GM19397 (cell line): ENCODE results near the gene L3MBTL2.

Source experiments
- ATAC-seq: cut with Tn5 transposase; IDR thresholded peaks from one replicate; pipeline ENCODE4 v1.9.1; 2021; ENCODE audit warnings: mild to moderate bottlenecking, moderate library complexity; ENCODE audit not compliant: unreplicated experiment

The L3MBTL2 gene

DNA sequence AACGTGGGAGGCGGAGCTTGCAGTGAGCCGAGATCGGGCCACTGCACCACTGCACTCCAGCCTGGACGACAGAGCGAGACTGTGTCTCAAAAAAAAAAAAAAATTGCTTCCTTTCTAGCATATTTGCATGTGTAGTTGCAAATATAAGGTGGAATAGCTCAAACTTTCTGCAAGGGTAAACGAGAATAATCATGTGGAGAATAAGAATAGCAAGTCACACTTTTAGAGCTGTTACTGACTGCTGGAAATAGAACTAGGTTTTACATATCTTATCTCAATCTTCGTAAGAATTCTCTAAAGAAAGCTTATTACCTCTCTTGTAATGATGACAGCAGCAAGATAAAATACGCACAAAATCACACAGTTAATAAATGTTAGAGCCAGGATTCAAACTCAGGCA is 1.6 kb downstream of the L3MBTL2 start:
- ATAC-seq, result no peak

DNA sequence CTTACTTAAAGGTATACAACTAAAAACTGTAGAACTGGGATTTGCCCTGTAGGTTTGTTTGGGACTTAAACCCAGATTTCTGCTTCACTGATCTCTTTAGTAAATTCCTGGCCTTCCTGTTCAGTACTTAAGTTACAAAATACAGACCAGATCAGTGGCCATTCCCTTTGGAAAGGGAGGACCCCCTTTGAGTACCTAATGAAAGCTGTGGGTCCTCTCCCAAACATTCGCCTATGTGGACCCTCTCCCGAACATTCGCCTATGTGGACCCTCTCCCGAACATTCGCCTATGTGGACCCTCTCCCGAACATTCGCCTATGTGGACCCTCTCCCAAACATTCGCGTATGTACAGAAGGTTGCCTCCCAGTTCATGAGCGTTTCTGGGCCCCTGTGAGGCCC is 10.3 kb downstream of the L3MBTL2 start:
- no peak for ATAC-seq

DNA sequence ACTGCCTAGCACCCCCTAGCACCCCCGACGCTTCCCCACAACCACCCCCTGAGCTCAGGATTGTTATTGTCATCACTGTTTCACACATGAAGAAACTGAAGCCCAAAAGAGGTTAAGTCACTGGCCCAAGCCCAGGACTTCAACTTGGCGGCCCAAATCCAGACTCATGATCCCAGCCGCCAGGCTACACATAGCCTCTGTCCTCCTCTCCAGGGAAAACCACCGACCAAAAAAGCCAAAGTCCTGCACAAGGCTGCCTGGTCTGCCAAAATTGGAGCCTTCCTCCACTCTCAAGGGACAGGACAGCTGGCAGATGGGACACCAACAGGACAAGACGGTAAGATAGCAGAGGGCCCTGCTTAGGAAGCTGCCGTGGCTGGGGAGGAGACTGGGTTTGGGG is 10.8 kb downstream of the L3MBTL2 start:
- ATAC-seq, result no peak

DNA sequence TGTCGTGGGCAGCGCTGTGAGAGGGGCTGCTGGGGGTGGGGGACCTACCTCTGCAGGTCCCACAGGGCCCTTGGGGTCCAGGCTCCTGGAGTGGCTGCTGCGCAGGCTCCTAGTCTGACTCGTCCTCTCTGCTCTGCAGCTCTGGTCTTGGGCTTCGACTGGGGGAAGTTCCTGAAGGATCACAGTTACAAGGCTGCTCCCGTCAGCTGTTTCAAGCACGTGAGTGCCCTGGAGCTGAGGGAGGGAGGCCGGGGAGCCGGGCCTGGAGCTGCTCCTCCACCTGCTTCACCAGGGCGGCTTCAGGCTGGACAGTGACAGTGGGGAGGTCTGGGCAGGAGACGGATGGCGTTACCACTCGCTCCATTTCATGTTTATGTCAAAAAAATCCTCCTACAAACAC is 11.9 kb downstream of the L3MBTL2 start:
- ATAC-seq, result no peak

GRCh38 chr22:41217553-41218157 is 12.5 kb downstream of the L3MBTL2 start:
- ATAC-seq, result peak; percentile 42

DNA sequence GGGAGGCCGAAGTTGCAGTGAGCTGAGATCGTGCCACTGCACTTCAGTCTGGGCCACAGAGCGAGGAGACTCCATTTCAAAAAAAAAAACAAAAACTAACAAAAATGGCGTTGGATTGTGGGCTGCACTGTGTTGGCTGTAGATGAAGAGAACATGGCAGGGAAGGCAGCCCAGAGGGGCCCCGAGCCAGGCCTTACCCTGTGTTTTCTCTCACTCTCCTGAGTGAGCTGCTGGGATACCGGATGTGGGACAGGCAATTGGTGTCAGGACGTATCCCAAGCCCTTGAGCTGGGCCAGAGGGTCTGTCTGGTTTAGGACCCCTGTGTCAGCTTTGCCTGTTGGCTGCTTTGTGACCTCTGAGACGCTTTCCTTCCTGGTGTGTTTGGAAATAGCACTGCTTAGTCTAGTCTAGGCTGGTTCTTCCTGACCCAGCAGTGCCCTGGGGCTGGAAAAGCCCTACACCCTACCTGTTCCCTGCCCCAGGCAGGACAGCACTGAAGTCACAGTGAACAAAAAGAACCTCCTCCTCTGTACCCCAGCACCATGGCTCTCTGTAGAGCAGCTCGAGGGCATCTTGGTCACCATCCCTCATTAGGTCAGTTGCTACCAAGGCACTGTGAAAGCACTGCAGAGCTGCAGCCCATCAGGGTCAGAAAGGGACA is 17.9 kb downstream of the L3MBTL2 start:
- ATAC-seq, result no peak

GRCh38 chr22:41223535-41223934 is 18.4 kb downstream of the L3MBTL2 start:
- no peak for ATAC-seq

DNA sequence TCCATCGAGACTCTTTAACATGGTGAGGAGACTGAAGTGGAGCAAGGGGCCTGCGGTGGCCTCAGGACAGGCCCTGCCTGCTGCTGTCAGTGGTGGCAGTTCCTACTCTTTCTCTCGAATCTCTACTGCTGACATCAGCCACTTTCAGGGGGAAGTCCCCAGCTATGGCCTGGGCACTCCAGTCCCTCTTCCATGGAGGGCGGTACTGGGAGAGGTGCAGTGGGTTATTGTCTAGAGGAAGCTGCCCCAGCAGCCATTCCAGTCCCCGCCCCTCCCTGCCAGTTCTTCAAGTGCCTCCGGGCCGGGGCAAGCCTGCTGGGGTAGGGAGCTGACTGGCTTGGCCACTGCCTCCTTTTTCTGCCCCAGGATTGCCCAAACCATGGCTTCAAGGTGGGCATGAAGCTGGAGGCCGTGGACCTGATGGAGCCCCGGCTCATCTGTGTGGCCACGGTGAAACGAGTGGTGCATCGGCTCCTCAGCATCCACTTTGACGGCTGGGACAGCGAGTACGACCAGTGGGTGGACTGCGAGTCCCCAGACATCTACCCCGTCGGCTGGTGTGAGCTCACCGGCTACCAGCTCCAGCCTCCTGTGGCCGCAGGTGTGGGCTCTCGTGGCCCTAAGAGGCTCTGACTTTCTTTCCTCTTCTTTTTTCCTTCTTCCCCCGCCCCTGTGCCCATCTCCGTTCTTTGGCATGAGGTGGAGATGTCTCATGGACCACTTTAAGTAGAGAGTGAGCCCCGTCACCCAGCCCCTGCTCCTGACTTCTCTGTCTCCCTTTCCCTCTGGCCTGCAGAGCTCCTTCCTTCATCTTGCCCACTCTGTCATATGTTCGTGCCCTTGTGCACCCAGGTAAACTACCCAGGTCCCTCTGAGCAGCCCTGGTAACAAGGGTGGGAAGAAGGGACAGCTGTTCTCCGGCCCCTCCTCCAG is 21.9 kb downstream of the L3MBTL2 start:
- ATAC-seq, result no peak

DNA sequence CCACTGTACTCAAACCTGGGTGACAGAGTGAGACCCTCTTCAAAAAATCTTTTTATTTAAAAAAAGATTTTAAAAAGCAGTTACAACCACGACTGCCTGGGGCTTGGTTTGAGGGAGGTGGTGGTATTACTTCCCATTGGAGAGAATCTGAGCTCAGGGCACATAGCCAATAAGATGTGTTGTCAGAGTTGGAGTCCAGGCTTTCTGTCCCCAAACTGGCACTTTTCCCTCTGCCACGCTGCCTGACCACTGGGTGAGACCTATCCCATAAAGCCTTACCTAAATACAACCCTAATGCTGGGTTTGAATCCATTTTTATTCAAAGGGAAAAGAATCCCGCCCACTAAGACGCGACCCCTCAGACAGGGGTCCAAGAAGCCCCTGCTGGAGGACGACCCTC is 24.1 kb downstream of the L3MBTL2 start:
- no peak for ATAC-seq

DNA sequence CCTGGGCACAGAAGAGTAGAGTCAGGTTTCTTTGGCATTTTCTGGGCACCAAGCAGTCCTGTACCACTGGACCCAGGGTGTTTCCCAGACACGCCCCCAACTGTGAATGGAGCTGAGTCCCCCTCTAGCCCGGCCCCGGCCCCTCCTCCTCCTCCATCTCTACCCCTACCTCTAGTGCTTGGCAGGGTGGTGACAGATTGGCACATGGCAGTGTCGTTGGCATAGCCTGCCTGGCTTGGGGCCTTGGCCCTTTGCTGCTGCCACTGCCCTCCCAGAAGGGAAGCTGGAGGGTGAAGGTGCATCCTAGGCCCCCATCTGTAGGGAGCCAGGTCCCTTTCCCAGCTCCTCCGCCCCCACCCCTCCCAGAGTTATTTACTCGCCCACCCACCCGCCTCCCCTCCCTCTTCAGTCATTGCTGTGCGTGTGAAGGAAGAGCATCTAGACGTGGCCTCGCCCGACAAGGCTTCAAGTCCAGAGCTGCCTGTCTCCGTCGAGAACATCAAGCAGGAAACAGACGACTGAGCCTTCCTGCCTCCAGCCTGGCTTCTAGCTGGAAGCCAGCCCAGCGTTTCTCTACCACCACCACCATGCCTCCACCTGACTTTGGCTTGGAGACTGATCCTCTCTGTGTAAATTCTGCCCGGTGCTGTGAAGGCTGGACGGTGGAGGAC is 24.8 kb downstream of the L3MBTL2 start:
- ATAC-seq, result no peak

GRCh38 chr22:41230401-41230785 is 25.3 kb downstream of the L3MBTL2 start:
- ATAC-seq, result no peak

- no peak for ATAC-seq
These were observed 26.3 kb downstream of the L3MBTL2 start for GRCh38 chr22:41231369-41231768.

DNA sequence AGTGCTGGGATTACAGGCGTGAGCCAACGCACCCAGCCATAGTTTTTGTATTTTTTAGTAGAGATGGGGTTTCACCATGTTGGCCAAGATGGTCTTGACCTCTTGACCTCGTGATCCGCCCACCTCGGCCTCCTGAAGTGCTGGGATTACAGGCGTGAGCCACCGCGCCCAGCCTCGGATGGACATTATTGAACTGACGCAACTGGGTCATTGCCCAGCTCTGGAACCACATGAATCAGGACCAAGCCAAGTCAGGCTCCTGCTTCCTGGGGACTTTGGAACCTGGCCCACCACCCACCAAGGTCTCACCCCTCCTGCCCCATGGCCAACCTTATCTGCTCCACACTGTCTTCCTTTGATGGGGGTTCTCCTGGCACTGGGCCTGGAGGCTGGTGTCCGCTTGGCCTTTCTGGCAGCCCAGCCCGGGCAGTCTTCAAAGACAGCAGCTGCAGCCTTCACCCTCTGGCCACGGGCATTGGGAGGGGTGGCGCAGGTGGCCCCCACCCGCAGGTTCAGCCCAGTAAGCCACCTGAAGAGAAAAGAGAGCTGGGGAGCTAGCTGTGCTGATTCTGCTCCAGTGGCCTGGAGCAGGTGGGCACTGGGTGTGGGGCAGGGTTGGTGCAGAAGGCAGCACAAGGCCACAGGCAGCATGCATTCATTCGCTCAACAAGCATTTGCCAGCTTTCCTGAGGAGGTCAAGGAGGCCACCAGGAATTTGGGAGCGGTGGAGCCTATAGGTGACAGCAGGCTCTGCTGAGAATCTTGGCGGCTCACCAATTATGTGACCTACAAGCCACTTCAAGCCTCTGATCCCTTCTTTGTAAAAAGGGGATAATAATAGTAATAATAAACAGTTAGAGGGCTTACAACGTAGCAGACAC is 29.9 kb downstream of the L3MBTL2 start:
- ATAC-seq, result no peak

- no peak for ATAC-seq
These were observed 32.1 kb downstream of the L3MBTL2 start for GRCh38 chr22:41237036-41237706.

DNA sequence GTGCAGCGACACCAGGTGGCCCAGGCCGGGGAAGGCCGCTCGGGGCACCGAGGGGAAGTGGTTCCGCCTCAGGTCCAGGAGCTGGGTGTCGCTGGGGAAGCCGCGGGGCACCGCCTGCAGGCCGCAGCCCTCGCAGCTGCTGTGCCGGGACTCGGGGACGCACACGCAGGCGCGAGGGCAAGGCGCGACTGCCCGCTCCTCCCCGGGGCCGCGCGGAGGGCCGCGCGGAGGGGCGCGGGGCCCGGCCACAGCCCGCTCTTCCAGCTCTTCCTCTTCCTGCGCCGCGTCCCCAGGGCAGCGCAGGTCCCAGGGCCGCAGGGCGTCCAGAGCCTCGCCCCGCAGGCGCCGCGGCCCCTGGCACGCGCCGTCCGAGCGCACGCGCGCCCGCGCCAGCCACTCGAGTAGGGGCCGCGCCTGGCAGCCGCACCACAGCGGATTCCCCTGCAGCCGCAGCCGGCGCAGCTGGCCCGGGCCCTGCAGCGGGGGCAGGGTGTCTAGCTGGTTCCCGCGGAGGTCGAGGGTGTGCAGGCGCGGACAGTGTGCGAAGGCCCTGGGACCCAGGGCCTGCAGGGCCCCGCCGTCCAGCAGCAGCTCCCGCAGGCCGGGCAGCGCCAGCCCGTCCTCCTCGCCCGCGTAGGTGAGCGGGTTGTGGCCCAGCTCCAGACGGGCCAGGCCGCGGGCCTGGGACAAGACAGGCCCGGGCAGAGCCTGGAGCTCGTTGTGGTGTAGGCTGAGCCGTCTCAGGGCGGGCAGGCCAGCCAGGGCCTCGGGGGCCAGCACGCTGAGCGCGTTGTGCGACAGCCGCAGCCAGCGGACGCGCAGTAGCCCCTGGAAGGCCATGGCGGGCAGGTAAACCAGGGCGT is 32.8 kb downstream of the L3MBTL2 start:
- ATAC-seq, result peak; percentile 80

DNA sequence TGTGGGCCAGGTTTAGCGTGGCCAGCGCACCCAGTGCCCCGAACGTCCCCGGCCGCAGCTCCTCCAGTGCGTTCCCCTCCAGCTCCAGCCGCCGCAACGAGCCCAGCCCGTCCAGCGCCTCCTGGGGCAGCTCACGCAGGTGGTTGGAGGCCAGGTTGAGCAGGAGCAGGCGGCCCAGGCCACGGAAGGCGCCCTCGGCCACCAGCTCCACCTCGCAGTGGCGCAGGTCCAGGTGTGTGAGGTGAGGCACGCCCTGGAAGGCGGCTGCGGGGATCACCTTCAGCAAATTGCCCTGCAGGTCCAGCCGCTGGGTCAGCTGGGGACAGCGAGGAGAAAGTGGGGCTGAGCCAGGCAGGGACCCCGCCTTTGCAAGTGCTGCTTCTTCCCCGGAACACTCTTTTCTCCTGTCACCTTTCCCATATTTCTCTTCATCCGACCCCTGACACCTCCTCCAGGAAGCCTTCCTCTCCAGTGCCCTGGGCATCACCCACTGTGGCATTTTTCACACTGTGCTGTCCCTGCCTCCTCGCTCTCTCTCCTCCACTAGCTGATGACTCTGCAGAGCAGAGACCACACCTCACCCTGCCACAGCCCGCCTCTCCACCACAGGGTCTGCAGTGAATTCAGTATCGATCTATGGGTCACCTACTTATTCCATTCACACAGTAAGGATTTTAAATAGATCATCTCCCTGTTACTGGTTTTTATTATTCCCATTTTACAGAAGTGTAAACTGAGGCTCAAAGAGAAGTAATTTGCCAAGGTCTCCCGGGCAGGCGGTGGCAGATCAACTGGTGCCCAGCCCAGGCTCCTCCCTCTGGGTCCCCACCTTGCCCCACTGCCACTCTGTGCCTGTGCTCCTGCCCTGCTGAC is 33.7 kb downstream of the L3MBTL2 start:
- no peak for ATAC-seq

DNA sequence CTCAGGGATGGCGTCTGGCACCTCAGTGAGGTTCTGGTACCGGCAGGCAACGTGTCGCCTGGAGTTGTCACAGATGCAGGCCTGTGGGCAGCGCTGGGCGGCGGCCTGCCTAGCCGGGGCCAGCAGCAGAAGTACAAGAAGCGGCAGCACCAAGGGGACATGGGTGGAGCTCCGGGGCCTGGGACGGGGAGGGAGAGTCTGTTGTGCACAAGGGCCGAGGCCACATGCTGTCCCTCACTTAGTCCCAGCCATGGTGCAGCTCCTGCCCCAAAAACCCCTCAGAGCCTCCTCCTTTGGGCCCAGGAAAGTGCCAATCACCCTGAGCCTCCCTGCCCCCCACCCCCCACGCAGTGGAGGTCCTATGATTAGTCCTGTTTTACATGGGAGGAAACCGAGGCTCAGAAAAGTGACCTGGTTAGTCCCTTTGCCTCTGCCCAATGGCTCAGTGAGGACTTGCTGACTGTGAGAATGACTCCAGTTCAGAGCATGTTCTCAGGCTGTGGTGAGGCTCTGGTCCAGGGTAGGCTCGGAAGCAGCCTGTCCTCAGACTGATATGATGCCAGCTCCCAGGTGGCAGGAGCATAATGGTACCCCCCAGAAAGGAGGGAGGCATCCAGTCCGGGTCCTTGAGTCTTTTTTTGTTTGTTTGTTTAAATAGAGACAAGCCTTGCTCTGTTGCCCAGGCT is 34.5 kb downstream of the L3MBTL2 start:
- ATAC-seq, result no peak
